Fibroblast of skin of right quadriceps (primary cell): ENCODE measurements around the gene RDH8.

ENCODE experiments used
- DNase-seq: peaks from one replicate; pipeline ENCODE4 v3.0.0-alpha.2; 2013

RDH8 gene

GRCh38 chr19:10043286-10043927 is 30.1 kb downstream of the RDH8 start:
- peak; percentile 59 for DNase-seq

DNA sequence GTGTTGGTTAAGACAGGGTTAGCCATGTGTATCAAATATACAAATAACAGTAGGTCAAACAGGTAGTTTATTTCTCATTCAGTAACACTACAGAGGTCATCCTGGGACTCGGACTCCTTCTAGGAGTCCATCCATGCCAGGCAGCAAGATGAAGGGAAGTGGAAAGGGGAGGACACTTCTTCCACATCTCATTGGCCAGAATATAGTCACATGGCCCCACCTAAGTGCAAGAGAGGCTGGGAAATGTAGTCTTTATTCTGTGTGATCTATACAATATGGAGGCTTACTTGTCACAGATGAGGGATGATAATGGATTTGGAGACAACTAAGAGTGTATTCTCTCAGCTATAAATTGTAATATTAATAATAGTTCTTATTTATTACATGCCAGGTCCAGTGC is 31.1 kb downstream of the RDH8 start:
- no peak for DNase-seq

GRCh38 chr19:10045371-10045770 is 32.1 kb downstream of the RDH8 start:
- DNase-seq = no peak

GRCh38 chr19:10049626-10050025 is 36.3 kb downstream of the RDH8 start:
- DNase-seq = no peak

GRCh38 chr19:10052602-10053360 is 39.5 kb downstream of the RDH8 start:
- no peak for DNase-seq

DNA sequence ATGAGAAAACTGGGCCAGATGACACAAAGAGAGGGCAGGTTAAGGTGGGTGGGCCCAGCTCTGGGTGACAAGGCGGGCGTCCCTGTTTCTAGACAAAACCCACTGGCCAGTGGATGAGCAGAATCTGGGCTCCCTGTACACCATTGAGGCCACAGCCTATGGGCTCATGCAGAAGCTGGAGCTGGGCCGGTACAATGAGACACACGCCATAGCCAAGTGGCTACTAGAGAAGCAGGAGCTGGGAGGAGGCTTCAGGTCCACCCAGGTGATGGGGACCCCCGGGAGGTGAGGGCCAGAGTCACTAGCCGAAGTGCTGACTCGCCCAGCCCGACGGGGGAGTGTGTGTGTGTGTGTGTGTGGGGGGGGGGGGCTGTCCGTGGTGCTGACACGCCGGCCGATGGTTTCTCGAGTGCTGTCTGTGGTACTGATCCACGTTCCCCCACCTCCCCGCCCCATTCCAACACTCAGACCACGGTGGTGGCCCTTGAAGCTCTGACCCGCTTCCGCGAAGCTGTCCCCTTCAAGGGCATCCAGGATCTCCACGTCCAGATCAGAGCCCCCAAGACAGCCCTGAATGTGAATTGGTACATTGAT is 48.5 kb downstream of the RDH8 start:
- DNase-seq = no peak

DNA sequence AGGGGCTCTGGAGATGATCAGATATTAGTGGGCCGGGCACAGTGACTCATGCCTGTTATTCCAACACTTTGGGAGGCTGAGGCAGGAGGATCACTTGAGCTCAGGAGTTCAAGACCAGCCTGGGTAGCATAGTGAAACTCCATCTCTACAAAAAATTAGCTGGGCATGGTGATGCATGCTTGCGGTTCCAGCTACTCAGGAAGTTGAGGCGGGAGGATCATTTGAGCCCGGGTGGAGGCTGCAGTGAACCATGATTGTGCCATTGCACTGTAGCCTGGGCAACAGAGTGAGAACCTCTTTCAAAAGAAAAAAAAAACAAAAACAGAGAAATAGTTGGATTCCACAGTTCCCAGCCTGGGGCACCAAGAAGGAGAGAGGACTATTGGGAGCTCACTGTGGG is 54.9 kb downstream of the RDH8 start:
- no peak for DNase-seq

DNA sequence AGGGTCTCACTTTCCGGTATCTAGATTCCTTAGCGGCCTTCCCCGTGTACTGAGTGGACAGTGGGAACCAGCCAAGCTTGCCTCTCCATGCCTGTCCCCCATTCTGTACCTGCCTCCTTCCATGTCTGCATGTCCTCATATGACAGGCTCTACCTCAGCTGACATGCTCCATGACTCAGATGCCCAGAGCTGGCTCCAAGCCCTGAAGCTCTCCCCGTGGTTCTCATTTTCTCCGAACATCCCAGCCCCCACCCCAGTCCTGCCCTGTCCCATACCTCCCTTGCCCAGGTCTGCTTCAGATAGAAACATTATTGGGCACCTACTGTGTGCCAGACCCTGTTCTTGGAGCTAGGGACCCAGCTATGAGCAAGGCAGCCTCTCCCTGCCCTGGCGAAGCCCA is 55.8 kb downstream of the RDH8 start:
- DNase-seq = no peak

DNA sequence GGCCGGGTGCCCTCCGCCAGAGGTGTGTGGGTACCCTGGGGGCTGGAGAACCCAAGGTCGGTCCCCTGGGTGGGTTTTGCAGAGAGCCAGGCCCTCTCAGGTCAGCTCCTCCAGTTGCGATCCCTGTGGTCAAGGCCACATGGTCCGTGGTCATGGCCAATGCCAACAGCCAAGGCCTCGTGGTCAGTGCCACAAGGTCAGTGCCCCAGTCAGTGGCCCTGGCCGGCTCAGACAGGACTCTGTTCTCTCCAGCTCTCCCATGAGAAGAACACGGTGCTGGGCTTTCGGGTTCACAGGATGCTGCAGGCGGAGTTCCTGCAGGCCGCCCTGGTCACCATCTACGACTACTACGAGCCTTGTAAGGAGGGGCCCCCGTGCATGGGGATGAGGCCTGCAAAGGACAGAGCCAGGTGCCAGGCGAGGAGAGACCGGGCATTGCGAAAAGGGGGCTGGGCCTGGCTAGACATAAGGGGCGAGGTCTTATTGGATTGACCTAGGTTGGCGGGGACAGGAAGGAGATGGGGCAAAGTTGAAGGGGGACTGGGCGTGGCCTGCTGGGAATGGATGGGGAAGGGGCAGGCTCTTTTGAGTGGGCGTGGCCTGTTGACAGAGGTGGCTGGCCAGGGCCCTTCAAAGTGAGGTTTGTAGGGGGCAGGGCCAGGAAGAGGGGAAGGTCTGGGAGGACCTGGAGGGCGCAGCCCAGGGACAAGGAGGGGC is 57.6 kb downstream of the RDH8 start:
- DNase-seq = no peak
